Epithelial cell of esophagus (primary cell): ENCODE data around the gene YWHAE.

Experiments
- DNase-seq: peaks from one replicate; pipeline ENCODE4 v3.0.0; 2010; ENCODE audit warnings: low read depth
- H3K4me3 ChIP-seq: 2 replicates; pipeline ENCODE4 v1.5.1; 2011; ENCODE audit warnings: mild to moderate bottlenecking, low read length, control low read depth
- CTCF ChIP-seq: IDR thresholded peaks from 2 replicates; pipeline ENCODE4 v1.5.1; 2011; ENCODE audit warnings: low read depth, mild to moderate bottlenecking, low read length, control low read depth, inconsistent platforms; ENCODE audit not compliant: insufficient read depth; ENCODE audit errors: missing control alignments

The YWHAE gene

GRCh38 chr17:1300371-1300905 is 99.6 kb downstream of the YWHAE start:
- H3K4me3 ChIP-seq, result no peak overlapping the region
- DNase-seq, result no peak
- TF ChIP-seq CTCF, result no peak

- no peak for TF ChIP-seq CTCF
- H3K4me3 ChIP-seq, result no peak overlapping the region
- no peak for DNase-seq
Observed at GRCh38 chr17:1299552-1300370, 100.3 kb downstream of the YWHAE start.

GRCh38 chr17:1298606-1299005 is 101.4 kb downstream of the YWHAE start:
- no peak for TF ChIP-seq CTCF
- DNase-seq, result no peak
- no peak overlapping the region for H3K4me3 ChIP-seq
